HG02840 (cell line): ENCODE measurements around the gene SASH3.
"Not testable (repeated sequence)": the region's sequence is repeated elsewhere in the genome, so short reads cannot be mapped to it uniquely, and the experiment has no call there.

Experiments
- ATAC-seq: cut with Tn5 transposase; IDR thresholded peaks from one replicate; pipeline ENCODE4 v1.9.1; 2021; ENCODE audit warnings: mild to moderate bottlenecking, moderate library complexity, moderate number of reproducible peaks; ENCODE audit not compliant: unreplicated experiment, low FRiP score

SASH3 gene

GRCh38 chrX:129779747-129780146 lies at the start of gene SASH3:
TSS of gene SASH3 (plus strand) at chrX:129779949. CDS start at chrX:129780098, 149 bp downstream.
- ATAC-seq: no peak

DNA sequence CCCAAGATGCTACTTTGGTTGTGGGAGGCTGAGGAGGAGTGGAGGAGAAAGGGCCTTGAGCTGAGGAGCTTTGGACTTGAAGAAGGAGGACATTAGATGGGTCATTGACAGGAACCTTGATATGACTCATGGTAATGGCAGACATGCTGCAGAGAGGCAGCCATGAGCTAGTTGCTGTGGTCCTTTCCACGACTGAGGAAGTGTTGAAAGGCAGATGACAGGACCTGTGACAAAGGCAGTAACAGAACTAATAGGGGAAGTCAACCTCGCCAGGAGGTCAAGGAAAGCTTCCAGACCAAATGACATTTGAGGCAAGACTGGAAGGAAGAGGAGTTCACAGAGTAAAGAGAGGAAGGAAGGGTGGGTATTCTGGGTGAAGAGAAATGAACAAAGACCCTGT lies 48.5 kb upstream of the SASH3 start:
- no peak for ATAC-seq

GRCh38 chrX:129732857-129733256 lies 46.9 kb upstream of the SASH3 start:
- ATAC-seq: no peak

GRCh38 chrX:129733335-129733734 lies 46.4 kb upstream of the SASH3 start:
- ATAC-seq: no peak

GRCh38 chrX:129736491-129736890 lies 43.3 kb upstream of the SASH3 start:
- no peak for ATAC-seq

GRCh38 chrX:129737916-129738315 lies 41.8 kb upstream of the SASH3 start:
- ATAC-seq: no peak

DNA sequence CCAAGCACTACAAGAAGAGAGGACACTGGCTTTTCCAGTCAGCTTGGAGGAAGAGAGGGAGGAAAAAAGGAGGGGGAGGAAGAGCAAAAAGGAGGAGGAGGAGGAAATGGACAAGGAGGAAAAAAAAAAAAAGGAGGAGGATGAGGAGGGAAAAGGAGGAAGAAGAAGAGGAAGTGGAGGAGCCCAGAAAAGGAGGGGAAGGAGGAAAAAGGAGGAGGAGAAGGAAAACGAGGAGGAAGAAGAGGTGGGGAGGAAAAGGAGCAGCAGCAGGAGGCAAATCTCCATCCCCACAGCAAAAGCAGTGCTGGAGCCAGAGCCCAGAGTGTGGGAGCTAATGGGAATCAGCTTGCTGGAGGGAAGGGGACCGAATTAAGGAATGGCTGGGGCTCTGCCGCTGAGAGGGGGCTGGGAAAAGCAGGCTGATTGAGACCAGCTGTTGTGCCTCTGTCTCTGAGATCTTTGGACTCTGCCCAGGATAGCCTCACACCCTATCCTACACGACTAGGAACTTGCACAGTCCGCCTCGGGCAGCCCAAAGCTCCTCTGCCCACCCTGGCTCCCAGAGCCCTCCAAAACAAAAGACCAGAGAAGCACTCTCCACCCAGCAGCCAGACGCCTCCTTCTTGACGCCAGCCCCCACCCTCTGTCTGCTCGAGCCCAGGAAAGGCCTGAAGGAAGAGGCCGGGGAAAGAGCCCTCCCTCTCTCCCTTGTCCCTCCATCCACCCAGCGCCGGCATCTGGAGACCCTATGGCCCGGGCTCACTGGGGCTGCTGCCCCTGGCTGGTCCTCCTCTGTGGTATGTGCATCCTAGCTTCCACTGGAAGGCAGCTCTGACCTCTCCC lies 41.1 kb upstream of the SASH3 start, which contains the start of gene XPNPEP2:
Gene XPNPEP2 (plus strand): TSS at position 514 of the 843 bp plus-strand sequence. CDS start 235 bp downstream, at position 749.
- ATAC-seq: no peak

- no peak for ATAC-seq
Measured at GRCh38 chrX:129739578-129739977, 40.2 kb upstream of the SASH3 start.

- ATAC-seq: no peak
Measured at GRCh38 chrX:129741880-129742758, 37.6 kb upstream of the SASH3 start.

- ATAC-seq: not testable (repeated sequence)
Measured at GRCh38 chrX:129742759-129743152, 37.0 kb upstream of the SASH3 start.

DNA sequence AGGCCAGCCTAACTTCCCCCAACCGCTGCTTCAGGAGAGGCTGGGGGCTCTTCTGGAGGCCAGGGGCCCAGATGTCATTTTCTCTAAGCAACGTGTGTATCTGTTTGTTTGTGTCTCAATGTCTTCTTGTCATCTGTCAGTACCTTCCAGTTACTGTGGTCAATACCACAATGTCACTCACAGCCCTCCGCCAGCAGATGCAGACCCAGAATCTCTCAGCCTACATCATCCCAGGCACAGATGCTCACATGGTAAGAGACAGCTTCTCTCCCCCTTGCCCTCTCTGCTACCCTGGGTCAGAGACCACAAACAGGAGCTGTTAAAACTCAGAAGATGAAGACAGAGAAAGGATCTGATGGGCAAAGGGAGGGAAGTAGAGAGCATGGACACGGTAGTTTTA lies 35.9 kb upstream of the SASH3 start:
- no peak for ATAC-seq

- no peak for ATAC-seq
Measured at GRCh38 chrX:129744861-129745321, 34.9 kb upstream of the SASH3 start.

DNA sequence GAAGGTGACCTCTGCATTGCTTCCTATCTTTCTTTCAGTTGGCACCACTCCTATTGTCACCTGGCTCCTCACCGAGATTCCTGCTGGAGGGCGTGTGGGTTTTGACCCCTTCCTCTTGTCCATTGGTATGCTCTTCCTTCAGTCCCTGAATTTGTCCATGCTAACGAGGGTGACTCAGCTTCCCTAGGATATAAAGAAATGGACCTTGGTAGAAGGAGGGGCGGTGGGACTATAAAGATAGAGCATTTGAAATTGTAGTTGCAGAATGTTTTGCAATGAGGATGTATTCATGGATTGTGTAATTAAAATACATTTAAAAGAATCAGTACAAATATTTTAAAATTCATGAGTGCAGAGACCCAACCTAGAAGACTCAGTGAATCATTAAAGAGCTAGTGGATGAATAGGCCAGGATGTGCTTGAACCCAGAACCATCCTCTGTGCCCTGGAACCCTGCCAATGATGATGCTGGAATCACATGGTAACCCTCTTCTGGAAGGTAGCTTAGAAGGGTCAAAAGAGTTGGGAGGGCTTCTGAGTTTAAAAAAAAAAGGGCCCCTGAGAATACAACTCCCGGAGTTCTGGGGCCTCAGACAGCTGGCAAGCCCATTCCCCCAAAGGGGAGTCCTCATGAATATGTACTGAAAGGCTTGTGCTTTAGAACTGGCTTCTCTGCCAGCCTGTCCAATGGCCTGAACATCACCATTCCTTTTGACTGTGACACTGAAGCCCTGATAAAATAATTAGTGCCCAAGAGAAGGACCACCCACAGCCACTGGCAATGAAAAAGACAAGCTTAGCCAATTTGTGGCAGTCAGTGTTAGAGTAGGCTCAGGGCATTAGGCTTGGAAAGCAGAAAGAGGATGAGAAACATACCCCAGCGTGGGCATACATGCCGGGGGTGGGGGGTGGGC lies 32.9 kb upstream of the SASH3 start:
- no peak for ATAC-seq

DNA sequence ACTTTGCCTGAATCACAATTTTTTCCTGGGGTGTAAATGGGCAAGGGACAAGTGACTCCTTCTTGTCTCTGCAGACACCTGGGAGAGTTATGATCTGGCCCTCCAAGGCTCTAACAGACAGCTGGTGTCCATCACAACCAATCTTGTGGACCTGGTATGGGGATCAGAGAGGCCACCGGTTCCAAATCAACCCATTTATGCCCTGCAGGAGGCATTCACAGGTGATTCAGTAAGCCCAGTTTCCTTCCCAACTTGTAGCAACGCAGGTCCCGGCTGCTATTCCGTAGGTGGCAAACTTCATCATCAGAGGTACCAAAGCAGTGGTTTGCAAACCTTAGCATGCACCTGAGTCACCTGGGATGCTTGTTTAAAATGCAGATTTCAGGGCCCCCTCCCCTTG lies 32.2 kb upstream of the SASH3 start:
- ATAC-seq: no peak

DNA sequence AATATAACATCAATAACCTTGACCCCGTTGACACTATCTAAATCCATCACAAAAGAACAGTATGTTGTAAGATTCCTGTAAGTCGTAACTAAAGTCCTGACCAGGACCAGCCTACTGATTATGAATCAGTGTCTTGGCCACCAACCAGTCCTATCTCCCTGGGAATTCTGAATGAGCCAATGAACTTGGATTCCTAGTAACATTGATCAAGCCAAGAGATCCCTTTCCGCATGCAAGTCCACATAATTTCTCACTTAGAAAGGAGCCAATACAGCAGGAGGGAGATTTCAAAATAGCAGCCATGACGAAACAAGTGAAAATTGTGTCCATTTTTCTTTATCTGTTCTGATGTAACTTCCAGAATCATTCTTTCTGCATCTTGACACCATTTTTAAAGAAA lies 31.4 kb upstream of the SASH3 start:
- ATAC-seq: no peak

DNA sequence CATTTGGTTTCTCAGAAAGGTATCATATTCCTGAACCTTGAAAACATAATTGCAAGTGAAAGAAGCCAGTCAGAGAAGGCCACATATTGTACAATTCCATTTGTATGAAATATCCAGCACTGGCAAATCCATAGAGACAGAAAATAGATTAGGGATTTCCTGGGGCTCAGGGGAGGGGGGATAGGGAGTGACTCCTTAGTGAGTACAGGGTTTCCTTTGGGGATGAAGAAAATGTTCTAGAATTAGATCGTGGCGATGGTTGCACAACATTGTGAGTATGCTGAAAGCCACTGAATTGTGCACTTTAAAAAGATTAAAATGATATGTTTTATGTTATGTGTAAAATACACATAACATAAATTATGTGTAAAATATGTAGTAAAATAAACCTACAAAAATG lies 30.7 kb upstream of the SASH3 start:
- no peak for ATAC-seq

DNA sequence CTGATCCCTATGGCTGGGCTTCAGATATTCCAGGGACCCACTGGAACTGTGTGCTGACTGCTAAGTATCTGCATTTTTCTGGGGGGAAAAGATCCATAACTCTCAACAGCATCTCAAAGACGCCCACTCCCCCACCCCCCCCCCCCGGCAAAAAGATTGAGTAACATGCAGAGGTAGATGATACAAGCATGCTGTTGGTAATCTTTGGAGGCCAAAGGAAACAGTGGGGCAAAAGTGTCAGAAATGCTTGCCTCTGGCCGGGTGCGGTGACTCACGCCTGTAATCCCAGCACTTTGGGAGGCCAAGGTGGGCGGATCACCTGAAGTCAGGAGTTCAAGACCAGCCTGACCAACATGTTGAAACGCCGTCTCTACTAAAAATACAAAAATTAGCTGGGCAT lies 28.8 kb upstream of the SASH3 start:
- no peak for ATAC-seq

- ATAC-seq: no peak
Measured at GRCh38 chrX:129754056-129755024, 25.4 kb upstream of the SASH3 start.
